ENCODE measurements around the gene CCDC28B. TPM values are rescaled to one million over a fixed set of nuclear protein-coding genes. Genes with fewer than 3 reads are reported as not detected.

The CCDC28B gene
- total RNA-seq, 2 experiments from 2014 or later, result 33.0 to 43.3 TPM

DNA sequence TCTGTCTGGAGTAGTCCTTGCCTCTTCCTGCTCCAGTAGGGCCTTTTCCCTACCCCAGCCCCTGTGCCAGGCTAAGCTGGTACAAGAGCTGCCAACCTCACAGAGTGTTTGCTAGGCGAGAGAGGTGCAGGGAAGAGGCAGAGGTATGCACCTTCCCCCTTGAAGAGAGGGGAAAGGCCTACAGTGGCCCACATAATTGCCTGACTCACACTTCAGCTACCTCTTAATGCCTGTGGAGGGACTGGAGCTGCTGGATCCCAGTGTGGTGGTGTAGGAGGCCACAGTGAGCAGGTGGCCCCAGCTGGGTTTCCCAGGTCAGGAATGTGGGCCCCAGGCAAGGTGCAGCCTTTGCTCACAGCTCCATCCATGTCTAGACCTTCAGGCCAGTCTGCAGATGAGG, 3.3 kb upstream of the CCDC28B start:
- H3K36me3 Mint-ChIP-seq, result peaks cover 48% of the 10 kb centered on the region
- H3K4me3 Mint-ChIP-seq, result no peak overlapping the region
- no peaks in the 10 kb centered on the region for H3K9me3 Mint-ChIP-seq (ENCODE audit: low read depth)
- ATAC-seq (no peak), DNase-seq (no peak)
- H3K4me1 Mint-ChIP-seq, result peaks cover 79% of the 10 kb centered on the region
- CTCF ChIA-PET, result interaction anchor here (0.6 to 1.3 kb wide), 6 partner anchors 9 to 139 kb away, joined by 3 to 4 read pairs (median 3); partner anchors contain the start of genes IQCC and MARCKSL1
- peak overlapping the region; percentile 63 for H3K27ac Mint-ChIP-seq
- H3K27me3 Mint-ChIP-seq, result no peaks in the 10 kb centered on the region

DNA sequence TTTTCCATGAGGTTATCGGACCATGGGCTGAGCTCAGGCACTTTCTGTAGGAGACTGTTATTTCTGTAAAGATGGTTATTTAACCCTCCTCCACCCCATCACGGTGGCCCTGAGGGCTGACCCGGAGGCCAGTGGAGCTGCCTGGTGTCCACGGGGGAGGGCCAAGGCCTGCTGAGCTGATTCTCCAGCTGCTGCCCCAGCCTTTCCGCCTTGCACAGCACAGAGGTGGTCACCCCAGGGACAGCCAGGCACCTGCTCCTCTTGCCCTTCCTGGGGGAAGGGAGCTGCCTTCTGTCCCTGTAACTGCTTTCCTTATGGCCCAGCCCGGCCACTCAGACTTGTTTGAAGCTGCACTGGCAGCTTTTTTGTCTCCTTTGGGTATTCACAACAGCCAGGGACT, 2.6 kb upstream of the CCDC28B start:
- DNase-seq, result no peak
- CTCF ChIA-PET, result interaction anchor here (0.9 to 1.3 kb wide), 2 partner anchors 13 to 50 kb away, joined by 3 read pairs; no protein-coding TSS in a partner anchor
- Mint-ChIP-seq H3K4me3 (no peak overlapping the region), H3K27ac (no peak overlapping the region), H3K4me1 (peaks cover 81% of the 10 kb centered on the region), H3K9me3 (ENCODE audit: low read depth) (no peaks in the 10 kb centered on the region), H3K27me3 (no peaks in the 10 kb centered on the region), H3K36me3 (peaks cover 44% of the 10 kb centered on the region)
- no peak for ATAC-seq

DNA sequence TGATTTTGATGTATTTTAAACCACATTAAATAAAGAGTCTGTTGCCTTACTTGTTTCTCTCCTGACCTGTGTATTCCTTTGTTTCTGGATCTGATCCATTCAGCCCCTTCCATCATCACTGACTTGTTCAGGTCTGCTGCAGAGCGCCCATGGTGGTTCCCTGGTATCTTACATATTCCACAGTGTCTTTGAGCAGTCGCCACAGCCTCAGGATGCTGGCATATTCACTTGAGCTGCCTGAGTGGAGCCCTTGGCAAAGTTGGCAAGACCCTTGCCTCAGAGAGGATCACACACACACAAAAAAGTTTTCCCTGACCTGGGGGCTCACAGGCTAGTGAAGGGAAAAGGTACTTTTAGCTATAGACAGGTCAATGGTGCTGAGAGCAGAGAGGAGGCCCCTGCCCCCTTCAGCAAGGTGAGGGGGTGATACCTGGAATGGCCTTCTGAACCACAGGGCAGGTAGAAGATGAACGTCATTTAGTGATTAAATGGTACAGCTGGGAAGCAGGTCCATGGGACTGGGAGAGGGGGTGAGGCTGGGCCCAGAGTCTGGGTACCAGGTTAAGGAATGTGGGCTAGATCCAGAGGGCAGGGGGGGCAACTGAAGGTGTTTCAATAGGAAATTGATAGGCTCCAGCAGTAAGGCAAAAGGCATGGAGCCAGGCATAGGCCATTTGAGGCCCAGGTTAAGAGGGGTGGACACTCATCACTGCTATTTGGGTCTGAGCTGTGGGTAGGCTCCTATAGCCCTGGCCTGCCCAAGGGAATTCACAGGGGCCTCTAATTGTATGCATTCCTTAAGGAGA, 2.0 kb upstream of the CCDC28B start:
- CTCF ChIA-PET, result interaction anchor here (0.9 to 1.3 kb wide), 2 partner anchors 50 to 88 kb away, joined by 3 read pairs; no protein-coding TSS in a partner anchor
- peaks cover 79% of the 10 kb centered on the region for H3K4me1 Mint-ChIP-seq
- H3K27ac Mint-ChIP-seq, result peak overlapping the region; percentile 13
- no peak overlapping the region for H3K4me3 Mint-ChIP-seq
- no peaks in the 10 kb centered on the region for H3K27me3 Mint-ChIP-seq
- ATAC-seq (no peak), DNase-seq (no peak)
- H3K9me3 Mint-ChIP-seq (ENCODE audit: low read depth), result no peaks in the 10 kb centered on the region
- peaks cover 39% of the 10 kb centered on the region for H3K36me3 Mint-ChIP-seq

DNA sequence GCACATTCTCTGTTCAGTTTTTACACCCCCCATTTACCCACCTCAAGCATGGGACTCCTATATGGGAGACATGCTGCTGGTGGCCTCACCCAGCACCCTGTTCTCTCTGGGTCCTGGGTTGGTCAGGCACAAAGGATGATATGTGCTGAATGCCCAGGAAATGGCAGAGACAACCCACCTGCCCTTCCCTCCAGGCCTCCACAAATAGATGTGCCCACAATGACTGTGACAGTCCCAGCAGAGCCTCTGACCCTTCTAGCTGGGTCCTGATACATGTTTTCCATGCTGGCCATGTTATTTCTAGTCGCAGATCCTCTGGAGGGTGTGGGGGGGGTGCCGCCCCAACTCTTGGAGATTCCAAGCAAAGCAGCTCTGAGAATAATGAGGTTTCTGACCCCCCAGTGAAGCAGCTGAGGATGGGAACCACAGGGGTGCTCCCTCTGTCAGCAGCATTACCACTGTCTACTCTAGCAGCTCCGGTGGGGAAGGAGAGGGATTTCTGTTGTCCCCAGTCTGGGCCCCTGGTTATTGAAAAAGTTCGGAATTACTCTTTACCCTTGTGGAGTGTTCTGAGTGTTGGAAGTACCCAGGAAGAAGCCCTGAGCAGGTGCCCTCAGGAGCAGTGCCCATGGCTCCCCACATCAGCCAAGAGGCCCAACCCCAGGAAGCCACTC, 1.2 kb upstream of the CCDC28B start:
- H3K4me1 Mint-ChIP-seq, result peaks cover 79% of the 10 kb centered on the region
- H3K9me3 Mint-ChIP-seq (ENCODE audit: low read depth), result no peaks in the 10 kb centered on the region
- H3K4me3 Mint-ChIP-seq, result no peak overlapping the region
- CTCF ChIA-PET, result interaction anchor here (0.9 to 3.9 kb wide), 2 partner anchors 19 to 88 kb away, joined by 3 to 18 read pairs; partner anchors contain the start of gene TXLNA
- H3K27me3 Mint-ChIP-seq, result no peaks in the 10 kb centered on the region
- peak overlapping the region; percentile 82 for H3K27ac Mint-ChIP-seq
- no peak for DNase-seq
- no peak for ATAC-seq
- H3K36me3 Mint-ChIP-seq, result peaks cover 34% of the 10 kb centered on the region

DNA sequence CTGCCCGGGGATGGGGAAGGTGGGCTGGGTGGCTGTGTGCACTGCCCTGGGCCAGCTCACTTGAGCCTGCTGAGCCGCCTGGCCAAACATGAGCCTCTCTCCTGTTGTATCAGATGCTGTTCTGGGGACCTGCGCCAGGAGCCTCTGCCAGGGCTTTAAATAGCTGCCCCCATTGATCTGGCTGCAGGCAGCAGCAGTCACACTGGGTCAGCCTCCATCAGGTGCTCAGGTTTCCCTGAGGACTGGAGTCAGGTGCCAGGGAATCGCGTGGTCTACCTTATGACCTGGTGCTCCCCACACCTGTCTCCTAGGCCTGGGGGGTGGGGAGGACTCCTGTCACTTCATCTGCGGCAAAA, 700 bp upstream of the CCDC28B start:
- Mint-ChIP-seq H3K36me3 (peaks cover 29% of the 10 kb centered on the region), H3K27ac (peak overlapping the region; percentile 82), H3K4me3 (no peak overlapping the region), H3K4me1 (peaks cover 75% of the 10 kb centered on the region), H3K27me3 (no peaks in the 10 kb centered on the region), H3K9me3 (ENCODE audit: low read depth) (no peaks in the 10 kb centered on the region)
- ATAC-seq (no peak), DNase-seq (no peak)
- CTCF ChIA-PET, result interaction anchor here (0.9 to 3.9 kb wide), 7 partner anchors 10 to 173 kb away, joined by 3 to 18 read pairs (median 9); partner anchors contain the start of genes KPNA6, LCK and TXLNA

DNA sequence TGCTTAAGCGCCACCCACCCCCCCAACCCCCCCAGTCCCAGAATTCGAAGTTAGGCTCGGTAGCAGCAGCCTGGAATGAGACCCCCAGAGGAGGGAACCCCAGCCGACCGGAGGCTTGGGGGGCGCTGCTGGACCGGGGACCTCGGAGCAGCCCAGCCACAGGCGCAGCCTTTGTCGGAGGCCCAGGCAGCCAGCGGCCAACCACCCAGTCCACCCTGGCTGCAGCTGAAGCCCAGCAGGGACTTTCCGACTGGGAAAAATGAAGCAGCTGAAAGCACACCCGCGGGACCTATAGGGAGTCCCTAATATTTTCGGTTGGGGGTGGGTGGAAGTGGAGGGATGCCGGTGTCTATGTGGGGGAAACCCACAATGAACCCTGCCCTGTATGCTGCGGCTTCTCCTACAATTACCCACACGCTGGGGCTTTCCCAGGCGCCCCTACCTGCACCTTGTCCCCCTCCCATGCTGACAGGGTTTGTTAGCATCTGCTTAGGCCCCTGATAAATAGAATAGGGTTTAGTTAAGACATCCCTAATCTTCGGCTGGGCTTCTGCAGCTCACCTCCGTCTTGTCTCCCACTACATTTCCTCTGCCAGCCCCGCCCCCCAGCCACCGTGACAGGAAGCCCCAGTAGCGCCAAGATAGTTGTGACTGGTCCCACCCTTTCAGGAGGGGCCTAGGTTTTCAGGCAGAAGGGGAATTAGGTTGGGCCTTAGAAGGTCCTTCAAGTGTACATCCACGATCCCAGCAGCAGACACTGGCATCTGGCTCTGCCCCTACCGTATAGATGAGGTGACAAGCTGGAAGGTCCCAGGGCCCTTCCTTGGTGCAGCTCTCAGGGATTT, 838 bp downstream of the CCDC28B start:
- H3K4me3 Mint-ChIP-seq, result peak overlapping the region; percentile 87
- no peaks in the 10 kb centered on the region for H3K9me3 Mint-ChIP-seq (ENCODE audit: low read depth)
- peak; percentile 94 for DNase-seq
- CTCF ChIA-PET, result interaction anchor here (1.0 to 3.9 kb wide), 14 partner anchors 12 to 198 kb away, joined by 3 to 18 read pairs (median 4); partner anchors contain the start of genes BSDC1, KPNA6, LCK and TXLNA
- H3K27ac Mint-ChIP-seq, result peak overlapping the region; percentile 94
- H3K36me3 Mint-ChIP-seq, result peaks cover 21% of the 10 kb centered on the region
- peaks cover 62% of the 10 kb centered on the region for H3K4me1 Mint-ChIP-seq
- H3K27me3 Mint-ChIP-seq, result no peaks in the 10 kb centered on the region
- ATAC-seq, result peak; percentile 69

DNA sequence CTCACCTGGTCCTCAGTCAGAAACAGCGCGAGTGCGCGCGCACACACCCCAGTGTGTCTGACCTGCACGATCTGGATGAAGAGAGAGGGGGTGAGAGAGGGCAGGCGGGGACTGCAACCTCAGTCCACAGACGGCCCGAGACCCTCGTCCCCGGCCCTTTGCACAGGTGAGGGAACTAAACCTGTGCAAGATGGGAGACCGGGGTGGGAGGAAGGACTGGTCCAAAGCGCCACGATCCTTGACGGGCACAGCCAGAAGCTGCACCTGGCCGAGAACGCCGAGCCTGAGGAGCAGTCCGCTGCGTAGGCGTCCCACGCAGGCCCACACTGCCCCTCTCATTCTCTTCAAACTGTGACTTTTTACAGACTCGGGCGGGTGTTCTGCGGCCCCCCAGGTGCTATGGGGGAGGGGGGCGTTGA, 4.6 kb downstream of the CCDC28B start:
- peak overlapping the region; percentile 90 for H3K4me3 Mint-ChIP-seq
- H3K27me3 Mint-ChIP-seq, result no peaks in the 10 kb centered on the region
- peaks cover 2% of the 10 kb centered on the region for H3K36me3 Mint-ChIP-seq
- CTCF ChIA-PET, result interaction anchor here (0.6 to 4.2 kb wide), 6 partner anchors 11 to 225 kb away, joined by 3 to 39 read pairs (median 4); partner anchors contain the start of genes EIF3I and TMEM234
- DNase-seq (no peak), ATAC-seq (no peak)
- H3K4me1 Mint-ChIP-seq, result peaks cover 37% of the 10 kb centered on the region
- no peak overlapping the region for H3K27ac Mint-ChIP-seq
- H3K9me3 Mint-ChIP-seq (ENCODE audit: low read depth), result no peaks in the 10 kb centered on the region

DNA sequence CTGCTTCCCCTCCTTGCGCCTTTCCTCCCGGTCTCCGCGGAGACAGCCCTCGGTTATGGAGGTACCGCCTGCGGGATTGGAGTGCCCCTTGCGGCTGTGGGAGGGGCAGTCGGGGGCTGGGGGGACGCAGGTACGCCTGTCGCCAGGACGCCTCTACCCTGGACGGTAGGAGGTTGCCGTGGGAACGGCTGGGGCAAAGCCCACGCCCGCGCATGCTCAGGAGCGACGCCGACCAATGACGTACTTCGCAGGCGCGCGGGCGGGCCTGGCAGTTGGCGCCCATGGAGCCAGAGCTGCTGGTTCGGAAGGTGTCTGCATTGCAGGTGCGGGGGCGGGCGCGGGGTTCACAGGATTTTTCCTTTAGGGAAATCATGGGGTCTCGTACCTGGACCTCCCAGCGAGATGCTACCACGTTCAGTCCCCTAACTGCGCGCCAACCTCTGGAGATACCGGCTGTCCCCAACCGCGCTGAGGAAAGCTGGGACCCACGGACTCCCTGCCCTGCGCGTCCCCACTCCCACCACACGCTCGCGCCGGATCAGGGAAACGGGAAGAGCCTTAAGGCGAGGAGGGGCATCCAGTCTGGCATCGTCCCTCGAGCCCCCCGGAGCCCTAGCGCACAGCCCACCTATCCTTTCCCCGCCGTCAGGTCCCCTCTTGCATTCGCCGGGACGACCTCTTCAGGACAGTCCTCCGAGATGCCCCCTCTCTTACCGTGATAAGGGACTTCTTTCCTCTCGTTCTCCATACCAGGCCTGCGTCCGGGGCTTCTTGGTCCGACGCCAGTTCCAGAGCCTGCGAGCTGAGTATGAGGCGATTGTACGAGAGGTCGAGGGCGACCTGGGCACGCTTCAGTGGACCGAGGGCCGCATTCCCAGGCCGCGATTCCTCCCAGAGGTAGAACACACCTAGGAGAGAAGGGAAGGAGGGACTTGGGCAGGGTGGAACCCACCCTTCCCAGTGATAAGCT, 5.3 kb downstream of the CCDC28B start, which contains the start of gene IQCC:
Gene IQCC (plus strand): TSS at position 271 of the 970 bp plus-strand sequence. CDS start 11 bp downstream, at position 282.
- H3K27ac Mint-ChIP-seq, result peak within 1 kb of the TSS; percentile 87
- peak; percentile 89 for DNase-seq
- CTCF ChIA-PET, result interaction anchor here (0.6 to 4.2 kb wide), 9 partner anchors 9 to 226 kb away, joined by 3 to 39 read pairs (median 4); partner anchors contain the start of genes EIF3I, MARCKSL1 and TMEM234
- no peaks in the 10 kb centered on the region for H3K27me3 Mint-ChIP-seq
- H3K4me1 Mint-ChIP-seq, result peaks cover 32% of the 10 kb centered on the region
- ATAC-seq, result peak; percentile 82
- H3K9me3 Mint-ChIP-seq (ENCODE audit: low read depth), result no peaks in the 10 kb centered on the region
- peak within 1 kb of the TSS; percentile 90 for H3K4me3 Mint-ChIP-seq
- peaks cover 2% of the 10 kb centered on the region for H3K36me3 Mint-ChIP-seq

DNA sequence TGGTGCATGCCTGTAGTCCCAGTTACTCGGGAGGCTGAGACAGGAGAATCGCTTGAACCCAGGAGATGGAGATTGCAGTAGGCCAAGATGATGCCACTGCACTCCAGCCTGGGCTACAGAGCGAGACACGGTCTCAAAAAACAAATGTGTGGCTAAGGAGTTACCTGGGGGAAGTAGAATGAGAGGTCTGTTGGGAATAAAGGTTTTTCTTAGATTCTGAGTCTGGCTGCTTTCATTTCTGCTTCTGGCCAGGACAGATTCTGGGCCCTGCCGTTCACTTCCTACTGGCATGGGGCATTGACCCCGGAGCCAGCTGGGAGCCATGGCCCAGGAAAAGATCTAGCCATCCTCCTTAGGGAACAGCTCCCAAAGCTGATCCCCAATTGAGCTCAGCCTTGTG, 8.1 kb downstream of the CCDC28B start:
- Mint-ChIP-seq H3K9me3 (ENCODE audit: low read depth) (no peaks in the 10 kb centered on the region), H3K4me3 (no peak overlapping the region), H3K4me1 (peaks cover 15% of the 10 kb centered on the region), H3K27ac (no peak overlapping the region), H3K27me3 (no peaks in the 10 kb centered on the region), H3K36me3 (no peaks in the 10 kb centered on the region)
- no peak for DNase-seq
- CTCF ChIA-PET, result interaction anchor here (1.6 kb wide), 1 partner anchor 205 kb away, joined by 3 read pairs; no protein-coding TSS in a partner anchor
- ATAC-seq, result no peak

DNA sequence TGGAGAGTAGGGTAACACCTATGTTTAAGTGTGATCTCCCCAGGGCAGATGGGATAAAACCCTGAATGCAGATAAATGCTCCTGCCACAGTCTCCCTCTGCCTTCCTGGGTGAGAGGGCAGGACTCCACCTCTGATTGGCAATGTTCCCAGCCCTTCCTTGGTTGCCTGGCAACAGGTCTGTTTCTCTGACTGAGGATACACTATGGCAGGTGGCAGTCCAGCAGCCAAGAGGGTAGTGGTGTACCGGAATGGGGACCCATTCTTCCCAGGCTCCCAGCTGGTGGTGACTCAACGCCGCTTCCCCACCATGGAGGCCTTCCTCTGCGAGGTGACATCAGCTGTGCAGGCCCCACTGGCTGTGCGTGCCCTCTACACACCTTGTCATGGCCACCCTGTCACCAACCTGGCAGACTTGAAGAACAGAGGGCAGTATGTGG, 8.5 kb downstream of the CCDC28B start, which contains the start of gene DCDC2B:
Gene DCDC2B (plus strand): TSS at position 199 of the 438 bp plus-strand sequence. CDS start 5 bp downstream, at position 204.
- DNase-seq, result no peak
- Mint-ChIP-seq H3K36me3 (no peaks in the 10 kb centered on the region), H3K9me3 (ENCODE audit: low read depth) (no peaks in the 10 kb centered on the region), H3K27ac (no peak within 1 kb of the TSS), H3K4me3 (no peak within 1 kb of the TSS), H3K27me3 (no peaks in the 10 kb centered on the region), H3K4me1 (peaks cover 12% of the 10 kb centered on the region)
- CTCF ChIA-PET, result interaction anchor here (1.0 to 1.6 kb wide), 2 partner anchors 142 to 204 kb away, joined by 3 read pairs; no protein-coding TSS in a partner anchor
- ATAC-seq, result no peak

DNA sequence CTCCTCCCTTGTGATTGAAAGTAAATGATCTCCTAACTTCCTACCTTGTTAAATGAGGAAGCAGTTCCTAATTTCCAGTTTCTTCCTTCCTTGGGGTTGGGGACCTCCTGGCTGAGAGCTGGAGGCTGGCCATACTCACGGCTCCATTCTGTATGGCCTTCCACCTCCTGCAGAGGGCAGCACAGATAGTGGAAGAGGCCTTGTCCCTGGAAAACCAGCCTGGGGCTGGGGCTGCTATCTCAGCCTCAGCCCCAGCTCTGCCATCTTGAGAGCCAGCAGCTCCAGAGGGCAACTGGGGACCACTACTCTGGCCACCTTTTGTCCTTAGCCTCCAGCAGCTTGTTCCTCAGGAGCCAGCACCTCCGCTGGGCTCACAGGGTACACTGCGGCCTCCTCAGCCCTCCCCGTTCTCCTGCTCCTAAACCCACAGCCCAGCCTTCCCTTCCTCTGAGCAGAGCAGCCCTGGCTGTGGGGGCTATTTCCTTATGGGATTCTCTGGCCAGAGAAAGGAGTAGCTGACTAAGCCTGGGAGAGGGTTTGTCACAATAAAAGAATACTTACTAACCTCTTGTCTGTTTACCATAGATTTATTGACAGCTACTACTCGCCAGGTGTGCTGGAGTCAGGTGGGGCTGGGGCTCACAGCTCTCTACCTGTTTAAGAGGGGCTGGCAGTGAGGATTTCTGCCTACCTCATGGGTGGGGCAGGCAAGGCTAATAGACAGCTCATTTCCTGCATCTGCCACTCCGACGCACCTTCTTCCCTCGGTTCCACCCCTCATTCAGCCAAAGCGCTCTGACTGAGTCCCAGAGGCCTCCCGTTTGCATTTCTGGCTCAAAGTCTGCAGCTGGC, 15.5 kb downstream of the CCDC28B start:
- Mint-ChIP-seq H3K36me3 (no peaks in the 10 kb centered on the region), H3K9me3 (ENCODE audit: low read depth) (no peaks in the 10 kb centered on the region), H3K27me3 (no peaks in the 10 kb centered on the region), H3K27ac (peak overlapping the region; percentile 51), H3K4me3 (no peak overlapping the region), H3K4me1 (peaks cover 10% of the 10 kb centered on the region)
- CTCF ChIA-PET, result interaction anchor here (0.6 to 4.4 kb wide), 40 partner anchors 8 to 217 kb away, joined by 3 to 99 read pairs (median 5); partner anchors contain the start of genes BSDC1, CCDC28B, FAM167B and HDAC1
- DNase-seq, result peak; percentile 71
- ATAC-seq, result peak; percentile 92

All from activated CD8-positive, alpha-beta memory T cell treated with anti-CD3 and anti-CD28 coated beads, Interleukin-2, amount 10 ng/mL, durations not matched to agents 7 days and 5 days (primary cell).